Stimulated activated CD8-positive, alpha-beta memory T cell treated with anti-CD3 and anti-CD28 coated beads, Interleukin-7, amount 100 ng/mL, for 24 hours (primary cell): Measurements from ENCODE around the gene FMN2.

Experiments used
- DNase-seq: peaks from one replicate; pipeline ENCODE4 v3.0.0-alpha.2; 2020; ENCODE audit warnings: low read depth

FMN2 gene

GRCh38 chr1:240199758-240200645, 108.3 kb downstream of the FMN2 start:
- DNase-seq: no peak

- no peak for DNase-seq
Observed at GRCh38 chr1:240201931-240202330, 110.2 kb downstream of the FMN2 start.

GRCh38 chr1:240207073-240207709, 115.5 kb downstream of the FMN2 start:
- no peak for DNase-seq

DNA sequence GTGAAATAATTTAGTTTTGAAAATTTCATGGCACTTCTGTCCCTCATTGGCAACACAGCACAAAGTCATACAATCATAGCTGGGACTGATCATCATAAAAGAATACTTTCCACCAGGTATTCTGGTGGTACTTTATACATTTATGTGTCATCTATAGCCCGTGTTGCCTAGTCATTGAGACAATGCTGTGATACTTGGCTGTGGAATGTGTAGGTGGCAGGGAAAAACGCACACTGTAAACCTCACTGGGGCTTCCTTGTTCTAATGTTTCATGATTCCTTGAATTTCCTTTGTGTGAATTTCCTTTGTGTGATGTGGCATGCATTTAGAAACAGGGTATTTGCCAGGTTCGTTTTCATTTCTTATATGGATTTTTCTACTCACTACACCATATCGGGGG, 118.3 kb downstream of the FMN2 start:
- no peak for DNase-seq

DNA sequence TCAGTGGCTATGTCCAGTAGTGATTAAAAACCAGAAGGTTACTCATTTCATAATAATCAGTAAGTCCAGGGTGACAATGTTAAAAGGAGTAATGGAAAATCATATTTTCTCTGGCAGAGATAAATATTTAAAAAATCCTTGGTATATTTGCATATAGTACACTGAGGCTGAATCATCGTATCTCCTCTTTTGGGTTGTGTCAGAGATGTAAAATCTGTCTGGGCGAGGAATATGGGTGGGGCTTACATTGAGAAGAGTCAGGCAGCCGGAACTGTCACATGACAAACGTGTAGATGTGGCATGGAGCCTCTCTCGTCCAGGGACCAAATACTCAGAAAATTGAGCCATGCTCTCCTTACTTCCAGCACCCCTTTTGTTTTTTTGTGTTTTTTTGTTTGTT, 120.9 kb downstream of the FMN2 start:
- DNase-seq: no peak

DNA sequence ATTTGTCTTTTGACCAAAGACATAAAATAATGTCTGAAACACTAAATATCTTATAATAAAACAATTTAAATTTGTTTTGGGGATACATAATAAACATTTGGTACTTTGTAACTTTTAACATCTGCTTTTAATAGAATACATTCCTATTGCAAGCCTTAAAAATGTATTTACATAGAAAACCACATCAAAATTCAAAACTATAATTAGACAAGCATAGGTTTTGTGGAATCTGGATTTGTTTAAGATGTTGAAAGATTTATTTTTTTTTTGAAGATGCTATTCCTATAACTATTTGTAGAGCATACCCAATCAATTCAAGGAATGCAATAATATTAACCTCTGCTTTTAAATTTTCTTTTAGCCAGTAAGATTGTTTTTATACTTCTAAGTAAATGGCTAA, 125.7 kb downstream of the FMN2 start:
- no peak for DNase-seq

DNA sequence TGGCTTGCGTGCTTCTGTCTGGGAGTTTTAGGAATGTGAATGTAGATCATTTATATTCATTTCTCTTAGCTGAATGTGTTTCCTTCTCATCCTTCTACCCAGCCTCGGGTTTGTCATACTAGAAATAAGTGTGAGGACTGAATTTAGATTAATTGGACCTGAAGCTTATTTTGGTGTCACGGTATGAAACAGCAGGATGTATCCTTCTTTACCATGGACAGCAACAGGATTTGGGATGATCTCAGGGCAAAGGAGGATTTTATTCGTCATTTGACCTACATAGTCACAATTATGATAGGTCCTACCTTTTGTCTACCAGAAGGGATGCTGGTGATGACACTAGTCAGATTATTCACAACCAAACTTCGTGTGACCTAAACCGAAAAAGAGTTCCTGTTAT, 127.4 kb downstream of the FMN2 start:
- no peak for DNase-seq

- no peak for DNase-seq
Observed at GRCh38 chr1:240226102-240226501, 134.4 kb downstream of the FMN2 start.

- no peak for DNase-seq
Observed at GRCh38 chr1:240230816-240231215, 139.1 kb downstream of the FMN2 start.

DNA sequence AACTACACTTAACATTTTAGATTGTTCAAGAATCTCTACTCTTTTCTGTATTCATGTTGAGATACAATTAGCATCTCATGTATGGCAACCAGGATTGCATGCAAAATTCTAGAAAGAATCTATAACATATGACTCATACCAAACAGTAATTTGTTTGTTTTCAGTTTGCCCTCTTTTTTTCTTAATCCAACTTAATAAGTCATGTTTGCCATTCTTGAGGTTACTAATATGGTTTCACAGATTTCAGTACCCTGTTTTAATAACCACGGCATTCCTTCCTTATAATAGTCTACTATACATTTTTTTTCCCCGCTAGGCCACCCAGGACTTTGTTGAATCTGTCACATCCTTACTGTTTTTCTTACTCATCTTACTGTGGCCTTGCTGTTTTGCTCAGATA, 140.8 kb downstream of the FMN2 start:
- DNase-seq: no peak

GRCh38 chr1:240234485-240235210, 143.0 kb downstream of the FMN2 start:
- no peak for DNase-seq

DNA sequence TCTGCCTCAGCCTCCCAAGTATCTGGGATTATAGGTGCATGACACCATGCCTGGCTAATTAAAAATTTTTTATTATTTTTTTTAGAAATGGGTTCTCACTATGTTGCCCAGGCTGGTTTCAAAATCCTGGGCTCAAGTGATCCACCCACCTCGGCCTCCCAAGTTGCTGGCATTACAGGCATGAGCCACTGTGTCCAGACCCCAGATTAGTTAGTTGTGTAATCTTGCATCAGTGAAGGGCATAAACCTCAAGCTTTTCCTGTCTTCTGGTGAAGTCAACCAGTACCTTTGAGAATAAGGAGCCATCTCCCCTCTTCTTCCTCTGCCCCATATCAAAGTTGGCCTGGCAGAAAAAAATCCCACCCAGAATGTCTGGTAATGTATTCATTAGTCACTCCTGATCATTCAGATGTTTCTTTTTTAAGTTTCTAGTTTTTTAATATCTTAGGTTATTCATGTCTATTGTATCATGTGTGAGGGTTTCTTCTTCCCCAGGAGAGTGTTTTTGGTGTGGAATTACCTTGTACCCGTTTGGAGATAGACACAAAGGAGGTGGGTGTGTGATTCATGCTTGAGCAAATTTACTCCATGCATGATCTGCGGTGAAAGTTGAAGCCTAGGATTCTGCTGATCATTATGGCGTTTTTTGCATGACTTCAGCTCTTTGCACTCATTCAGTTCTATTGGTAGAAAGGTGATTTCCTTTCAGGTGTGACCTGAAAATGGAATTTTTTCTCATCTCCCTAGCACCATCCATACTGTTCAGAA, 144.0 kb downstream of the FMN2 start:
- DNase-seq: no peak

DNA sequence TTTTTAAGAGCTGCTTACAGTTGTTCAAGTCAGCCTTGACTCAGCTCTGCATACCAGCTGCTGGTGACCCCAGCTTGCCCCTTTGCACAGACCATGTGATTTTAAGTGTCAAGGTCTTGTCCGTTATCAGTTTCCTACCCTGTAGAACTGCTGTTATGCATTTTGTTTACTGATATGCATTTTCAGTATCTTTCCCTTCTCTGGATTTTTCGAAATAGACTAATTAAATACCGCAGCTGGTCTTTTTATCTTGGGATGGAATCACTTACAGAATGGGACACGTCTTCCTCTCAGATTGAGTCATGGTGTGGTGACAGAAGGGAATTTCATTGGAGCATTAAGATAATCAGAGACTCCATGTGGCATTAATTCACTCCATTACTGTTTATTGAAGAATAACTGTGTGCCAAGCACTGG, 145.6 kb downstream of the FMN2 start:
- no peak for DNase-seq

- no peak for DNase-seq
Observed at GRCh38 chr1:240239309-240239708, 147.6 kb downstream of the FMN2 start.

DNA sequence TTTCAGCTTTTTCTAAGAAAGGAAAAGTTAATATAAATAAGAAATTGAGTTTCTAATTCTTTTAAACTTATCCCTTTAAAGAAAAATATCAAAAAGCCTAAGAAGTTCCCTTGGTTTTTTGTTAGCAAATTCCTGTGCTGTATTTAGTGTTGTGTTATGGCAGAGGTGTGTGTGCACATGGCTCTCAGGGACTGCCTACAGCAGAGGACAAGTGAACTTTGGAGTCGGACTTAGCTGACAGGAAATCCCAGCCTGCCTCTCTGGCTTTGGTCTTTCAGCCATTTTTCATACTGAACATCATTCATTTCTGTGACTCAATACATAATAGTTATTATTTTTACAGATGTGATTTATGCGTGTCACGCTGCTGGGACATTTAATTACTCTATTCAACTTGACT, 149.6 kb downstream of the FMN2 start:
- no peak for DNase-seq

GRCh38 chr1:240242601-240243144, 151.0 kb downstream of the FMN2 start:
- no peak for DNase-seq

- no peak for DNase-seq
Observed at GRCh38 chr1:240244968-240245628, 153.4 kb downstream of the FMN2 start.

- no peak for DNase-seq
Observed at GRCh38 chr1:240245629-240246020, 153.9 kb downstream of the FMN2 start.

- DNase-seq: no peak
Observed at GRCh38 chr1:240247899-240248298, 156.2 kb downstream of the FMN2 start.

DNA sequence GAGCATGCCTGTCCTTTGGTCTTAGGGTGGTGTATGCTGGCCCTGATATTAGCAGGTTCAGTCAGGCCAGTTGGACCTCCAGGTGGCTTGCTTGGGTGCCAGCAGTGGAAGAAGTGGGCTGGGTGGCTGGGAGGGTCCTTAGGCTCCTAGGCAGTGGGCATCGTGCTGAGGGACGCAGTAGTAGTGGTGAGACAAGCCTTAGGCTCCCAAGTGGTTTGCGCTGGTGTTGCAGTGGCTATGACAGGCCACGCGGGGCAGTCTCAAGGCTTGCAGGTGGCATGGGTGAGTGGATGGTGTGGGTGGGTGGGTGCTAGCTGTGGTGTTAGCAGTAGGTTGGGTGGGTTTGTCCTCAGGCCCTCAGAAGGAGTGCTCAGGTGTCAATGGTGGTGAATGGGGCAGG, 162.3 kb downstream of the FMN2 start:
- DNase-seq: no peak

DNA sequence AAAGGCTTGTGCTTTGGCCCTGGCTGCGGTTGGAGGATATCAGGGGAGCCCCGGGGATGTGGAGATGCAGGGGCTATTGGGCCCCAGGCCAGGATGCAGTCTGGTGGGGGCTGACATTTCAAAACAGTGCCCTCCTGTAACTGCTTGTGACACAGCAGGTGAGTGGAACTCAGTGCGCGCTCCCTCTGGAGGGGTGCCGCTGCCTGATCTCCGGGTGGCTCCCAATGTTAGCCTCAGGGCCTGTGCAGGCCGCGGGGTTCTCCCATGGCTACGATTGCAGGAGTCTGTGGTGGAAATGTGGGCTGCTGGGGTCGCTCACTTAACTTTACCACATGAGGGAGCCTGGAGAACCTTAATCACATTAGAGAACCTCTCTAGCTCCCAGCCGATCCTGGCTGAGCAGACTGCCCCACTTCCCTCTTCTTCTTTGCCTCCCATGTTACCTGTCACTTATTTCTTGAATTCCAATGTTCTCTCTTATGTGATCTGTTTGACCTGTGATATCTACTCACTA, 163.2 kb downstream of the FMN2 start:
- no peak for DNase-seq
